HFFc6 (cell line): ENCODE data around the gene SKI. TPM values are rescaled to one million over a fixed set of nuclear protein-coding genes. Genes with fewer than 3 reads are reported as not detected.

Source experiments
- DNase-seq: peaks from one replicate; pipeline ENCODE4 v3.0.0-alpha.2; 2018
- H3K27ac Mint-ChIP-seq: 2 replicates; pipeline ENCODE4 v1.8.0; 2020; ENCODE audit warnings: mild to moderate bottlenecking, mixed read lengths
- H3K27me3 Mint-ChIP-seq: 2 replicates; pipeline ENCODE4 v1.8.0; 2021; ENCODE audit warnings: mild to moderate bottlenecking, moderate library complexity, mixed read lengths; ENCODE audit not compliant: insufficient read depth
- H3K36me3 Mint-ChIP-seq: 2 replicates; pipeline ENCODE4 v1.8.0; 2021; ENCODE audit warnings: low read depth, mixed read lengths
- H3K4me1 Mint-ChIP-seq: 2 replicates; pipeline ENCODE4 v1.8.0; 2020; ENCODE audit warnings: low read depth, mixed read lengths
- H3K4me3 Mint-ChIP-seq: 2 replicates; pipeline ENCODE4 v1.8.0; 2020; ENCODE audit warnings: mild to moderate bottlenecking, moderate library complexity, mixed read lengths
- H3K9me3 Mint-ChIP-seq: 2 replicates; pipeline ENCODE4 v1.8.0; 2020; ENCODE audit warnings: mild to moderate bottlenecking, mixed read lengths
- CTCF ChIP-seq: fragments of 200-600 bp; sonication (generic); IDR thresholded peaks from 2 replicates; pipeline ENCODE4 v1.5.0; 2021; ENCODE audit warnings: antibody characterized with exemption, mild to moderate bottlenecking
- total RNA-seq, 6 experiments: library from RNA; stranded (reverse); fragmentation: NEBNext Ultra II Directional; extraction: Animal tissue kit (Norgen Biotek cat#: 25700); gene quantifications; 2 replicates in 1 of 6; 3 replicates in 5 of 6; pipeline ENCODE4 v1.2.3, GENCODE V29; 2021

Gene SKI
- total RNA-seq, 6 experiments from 2014 or later = 63.7 to 76.6 (median 66.1) TPM

- no peaks in the 10 kb centered on the region for H3K9me3 Mint-ChIP-seq
- peaks cover 10% of the 10 kb centered on the region; the same call in 1 of the 2 replicates for H3K36me3 Mint-ChIP-seq
- peaks cover 11% of the 10 kb centered on the region for H3K27me3 Mint-ChIP-seq
- no peak for DNase-seq
- no peak overlapping the region for H3K27ac Mint-ChIP-seq
- no peak overlapping the region for H3K4me3 Mint-ChIP-seq
- H3K4me1 Mint-ChIP-seq = peaks cover 5% of the 10 kb centered on the region
- TF ChIP-seq CTCF = no peak
These were observed 23.7 kb downstream of the SKI start for GRCh38 chr1:2251786-2252185.

- no peaks in the 10 kb centered on the region; the same call in 1 of the 2 replicates for H3K4me1 Mint-ChIP-seq
- peaks cover 10% of the 10 kb centered on the region; the same call in 1 of the 2 replicates for H3K36me3 Mint-ChIP-seq
- peaks cover 11% of the 10 kb centered on the region for H3K27me3 Mint-ChIP-seq
- no peak for TF ChIP-seq CTCF
- no peak overlapping the region for H3K27ac Mint-ChIP-seq
- no peaks in the 10 kb centered on the region for H3K9me3 Mint-ChIP-seq
- no peak overlapping the region for H3K4me3 Mint-ChIP-seq
- no peak for DNase-seq
These were observed 24.3 kb downstream of the SKI start for GRCh38 chr1:2252423-2252822.

GRCh38 chr1:2253036-2253796, 25.1 kb downstream of the SKI start:
- Mint-ChIP-seq H3K27ac (no peak overlapping the region), H3K4me3 (no peak overlapping the region), H3K9me3 (no peaks in the 10 kb centered on the region)

GRCh38 chr1:2253797-2254480, 25.8 kb downstream of the SKI start:
- Mint-ChIP-seq H3K27me3 (peaks cover 11% of the 10 kb centered on the region), H3K27ac (peak overlapping the region; percentile 23; the same call in 1 of the 2 replicates)

More at GRCh38 chr1:2253036-2253796, 25.1 kb downstream of the SKI start:
- H3K4me1 Mint-ChIP-seq = peaks cover 6% of the 10 kb centered on the region
- no peak for DNase-seq
- peaks cover 10% of the 10 kb centered on the region; the same call in 1 of the 2 replicates for H3K36me3 Mint-ChIP-seq
- TF ChIP-seq CTCF = no peak
- H3K27me3 Mint-ChIP-seq = peaks cover 11% of the 10 kb centered on the region

GRCh38 chr1:2255047-2255419, 26.9 kb downstream of the SKI start:
- peaks cover 10% of the 10 kb centered on the region; the same call in 1 of the 2 replicates for H3K36me3 Mint-ChIP-seq

More at GRCh38 chr1:2253797-2254480, 25.8 kb downstream of the SKI start:
- H3K36me3 Mint-ChIP-seq = peaks cover 10% of the 10 kb centered on the region; the same call in 1 of the 2 replicates
- H3K4me3 Mint-ChIP-seq = no peak overlapping the region
- peaks cover 9% of the 10 kb centered on the region for H3K4me1 Mint-ChIP-seq
- H3K9me3 Mint-ChIP-seq = no peaks in the 10 kb centered on the region
- no peak for DNase-seq
- no peak for TF ChIP-seq CTCF

More at GRCh38 chr1:2255047-2255419, 26.9 kb downstream of the SKI start:
- Mint-ChIP-seq H3K27ac (no peak overlapping the region), H3K4me1 (peaks cover 11% of the 10 kb centered on the region), H3K4me3 (no peak overlapping the region), H3K9me3 (no peaks in the 10 kb centered on the region), H3K27me3 (peaks cover 7% of the 10 kb centered on the region)
- DNase-seq = no peak
- no peak for TF ChIP-seq CTCF
